Measurements from ENCODE around the gene NPAS3.

- TF ChIP-seq POLR2A (IDR thresholded peaks at IDR 0.05) (no peak), CTCF (IDR thresholded peaks at IDR 0.05) (no peak)
These were observed 250.2 kb downstream of the NPAS3 start for GRCh38 chr14:33188880-33189279.
